ENCODE results near the gene DDX50.

DDX50 gene

GRCh38 chr10:68876246-68877138, 24.6 kb upstream of the DDX50 start:
- no peak for TF ChIP-seq CTCF (IDR thresholded peaks at IDR 0.05; ENCODE audit: low read depth, low read length)
- DNase-seq = no peak
- Histone ChIP-seq H3K27ac (peak overlapping the region; percentile 28; the same call in 1 of the 2 replicates), H3K9me3 (ENCODE audit: severe bottlenecking) (no peaks in the 10 kb centered on the region), H3K4me3 (ENCODE audit: low read depth, low read length) (no peak overlapping the region), H3K36me3 (no peaks in the 10 kb centered on the region), H3K27me3 (ENCODE audit: insufficient read depth, low read depth, severe bottlenecking) (no peaks in the 10 kb centered on the region)

- Histone ChIP-seq H3K27ac (no peak overlapping the region; the same call in 1 of the 2 replicates), H3K4me3 (ENCODE audit: low read depth, low read length) (no peak overlapping the region), H3K36me3 (no peaks in the 10 kb centered on the region), H3K27me3 (ENCODE audit: insufficient read depth, low read depth, severe bottlenecking) (no peaks in the 10 kb centered on the region), H3K9me3 (ENCODE audit: severe bottlenecking) (no peaks in the 10 kb centered on the region)
- no peak for TF ChIP-seq CTCF (IDR thresholded peaks at IDR 0.05; ENCODE audit: low read depth, low read length)
- DNase-seq = no peak
These were observed 23.5 kb upstream of the DDX50 start for GRCh38 chr10:68877482-68878110.

GRCh38 chr10:68878496-68878895, 22.6 kb upstream of the DDX50 start:
- Histone ChIP-seq H3K36me3 (no peaks in the 10 kb centered on the region), H3K9me3 (ENCODE audit: severe bottlenecking) (no peaks in the 10 kb centered on the region), H3K27ac (no peak overlapping the region), H3K27me3 (ENCODE audit: insufficient read depth, low read depth, severe bottlenecking) (no peaks in the 10 kb centered on the region), H3K4me3 (ENCODE audit: low read depth, low read length) (no peak overlapping the region)
- no peak for TF ChIP-seq CTCF (IDR thresholded peaks at IDR 0.05; ENCODE audit: low read depth, low read length)
- DNase-seq = no peak

GRCh38 chr10:68879628-68880027, 21.5 kb upstream of the DDX50 start:
- no peaks in the 10 kb centered on the region for H3K9me3 ChIP-seq (ENCODE audit: severe bottlenecking)
- H3K4me3 ChIP-seq (ENCODE audit: low read depth, low read length) = no peak overlapping the region
- no peak overlapping the region for H3K27ac ChIP-seq
- DNase-seq = no peak
- peaks cover 7% of the 10 kb centered on the region for H3K36me3 ChIP-seq
- no peaks in the 10 kb centered on the region for H3K27me3 ChIP-seq (ENCODE audit: insufficient read depth, low read depth, severe bottlenecking)
- TF ChIP-seq CTCF (IDR thresholded peaks at IDR 0.05; ENCODE audit: low read depth, low read length) = no peak

- TF ChIP-seq CTCF (IDR thresholded peaks at IDR 0.05; ENCODE audit: low read depth, low read length) = no peak
- Histone ChIP-seq H3K4me3 (ENCODE audit: low read depth, low read length) (no peak overlapping the region), H3K27ac (no peak overlapping the region), H3K36me3 (peaks cover 12% of the 10 kb centered on the region), H3K27me3 (ENCODE audit: insufficient read depth, low read depth, severe bottlenecking) (no peaks in the 10 kb centered on the region), H3K9me3 (ENCODE audit: severe bottlenecking) (no peaks in the 10 kb centered on the region)
- no peak for DNase-seq
These were observed 20.9 kb upstream of the DDX50 start for GRCh38 chr10:68880181-68880580.

Measured in WERI-Rb-1 (cell line).